DND-41 (cell line): ENCODE measurements around the gene JAK1.

ENCODE experiments used
- EZH2 ChIP-seq: IDR thresholded peaks from 3 replicates; pipeline ENCODE4 v1.6.1; 2012; ENCODE audit warnings: borderline replicate concordance, low read depth, mild to moderate bottlenecking, moderate library complexity, low read length, inconsistent platforms; ENCODE audit not compliant: severe bottlenecking
- TF ChIP-seq, protein P1 (sequence below): IDR thresholded peaks from 2 replicates; pipeline ENCODE4 v1.5.1; 2012; ENCODE audit warnings: borderline replicate concordance, low read length, moderate library complexity, mild to moderate bottlenecking; ENCODE audit not compliant: poor library complexity, severe bottlenecking; ENCODE audit errors: extremely low read depth

GRCh38 chr1:65006806-65007205 lies 40.5 kb upstream of the JAK1 start:
- TF ChIP-seq, protein P1, sequence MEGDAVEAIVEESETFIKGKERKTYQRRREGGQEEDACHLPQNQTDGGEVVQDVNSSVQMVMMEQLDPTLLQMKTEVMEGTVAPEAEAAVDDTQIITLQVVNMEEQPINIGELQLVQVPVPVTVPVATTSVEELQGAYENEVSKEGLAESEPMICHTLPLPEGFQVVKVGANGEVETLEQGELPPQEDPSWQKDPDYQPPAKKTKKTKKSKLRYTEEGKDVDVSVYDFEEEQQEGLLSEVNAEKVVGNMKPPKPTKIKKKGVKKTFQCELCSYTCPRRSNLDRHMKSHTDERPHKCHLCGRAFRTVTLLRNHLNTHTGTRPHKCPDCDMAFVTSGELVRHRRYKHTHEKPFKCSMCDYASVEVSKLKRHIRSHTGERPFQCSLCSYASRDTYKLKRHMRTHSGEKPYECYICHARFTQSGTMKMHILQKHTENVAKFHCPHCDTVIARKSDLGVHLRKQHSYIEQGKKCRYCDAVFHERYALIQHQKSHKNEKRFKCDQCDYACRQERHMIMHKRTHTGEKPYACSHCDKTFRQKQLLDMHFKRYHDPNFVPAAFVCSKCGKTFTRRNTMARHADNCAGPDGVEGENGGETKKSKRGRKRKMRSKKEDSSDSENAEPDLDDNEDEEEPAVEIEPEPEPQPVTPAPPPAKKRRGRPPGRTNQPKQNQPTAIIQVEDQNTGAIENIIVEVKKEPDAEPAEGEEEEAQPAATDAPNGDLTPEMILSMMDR = no peak
- TF ChIP-seq EZH2 = no peak
